HG03460 (cell line): Measurements from ENCODE around the gene TBC1D3H.
"Not testable (repeated sequence)": the region's sequence is repeated elsewhere in the genome, so short reads cannot be mapped to it uniquely, and the experiment has no call there.

Source experiments
- ATAC-seq: cut with Tn5 transposase; IDR thresholded peaks from one replicate; pipeline ENCODE4 v1.9.1; 2021; ENCODE audit not compliant: unreplicated experiment

TBC1D3H gene

DNA sequence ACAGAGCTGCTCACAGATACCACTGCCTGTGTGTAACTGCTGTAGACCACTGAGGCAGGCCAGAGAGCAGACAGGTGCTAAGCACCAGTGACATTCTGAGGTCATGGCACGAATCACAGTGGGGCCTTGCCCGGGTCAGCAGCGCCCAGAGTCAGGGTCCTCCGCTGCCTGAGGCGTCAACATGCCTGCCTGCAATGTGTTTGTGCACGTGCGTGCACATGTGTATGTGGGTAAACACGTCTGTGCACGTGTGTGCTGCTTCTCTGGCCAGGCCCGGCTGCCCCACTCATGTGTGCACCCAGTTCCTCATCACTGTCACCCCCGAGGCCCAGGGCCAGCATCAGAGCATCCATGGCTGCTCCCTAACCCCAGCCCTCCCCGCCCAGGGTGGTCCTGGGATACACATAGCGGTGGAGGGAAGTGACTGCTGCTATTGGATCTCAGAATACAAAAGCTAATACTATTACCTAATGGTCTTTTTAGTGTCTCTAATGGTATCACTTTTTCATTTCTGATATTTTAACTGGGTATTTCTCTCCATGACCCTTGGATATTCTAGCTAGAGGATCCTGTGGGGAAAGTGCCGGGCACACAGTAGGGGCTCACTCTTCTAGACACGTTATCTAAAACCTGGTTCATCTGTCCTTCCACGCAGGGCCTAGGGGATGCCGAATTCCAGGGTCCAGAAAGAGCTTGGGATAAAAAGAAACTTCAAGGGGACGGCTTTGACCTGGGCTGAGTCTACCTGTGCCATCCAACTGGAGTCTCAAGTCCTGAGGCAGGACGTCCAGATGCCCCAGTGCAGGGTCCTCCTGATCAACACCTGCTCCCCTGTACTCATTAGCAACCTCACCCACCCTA is at the start of gene TBC1D3H:
TSS of gene TBC1D3H (minus strand) at position 51 of the 861 bp plus-strand sequence. CDS start 1,540 bp downstream, outside the sequence.
- not testable (repeated sequence) for ATAC-seq

DNA sequence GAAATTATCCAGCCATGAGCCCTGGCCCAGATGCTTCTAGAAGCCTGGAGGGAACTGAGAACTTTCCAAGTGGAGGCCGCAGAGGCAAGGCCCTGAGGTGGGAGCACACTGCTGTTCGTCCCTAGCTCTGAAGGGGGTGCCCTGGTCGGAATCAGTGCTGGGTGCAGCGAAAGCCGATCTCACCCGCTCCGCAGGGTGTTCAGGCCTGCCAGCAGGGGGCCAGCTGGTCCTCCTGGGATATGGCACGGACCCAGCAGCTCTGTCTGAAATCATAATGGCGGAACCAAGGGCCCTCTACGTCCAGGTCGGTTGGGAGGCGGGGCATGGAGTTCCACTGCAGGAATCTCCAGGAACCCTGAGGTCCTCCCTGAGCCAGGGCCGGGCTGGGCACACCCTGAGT is 40.7 kb upstream of the TBC1D3H start:
- not testable (repeated sequence) for ATAC-seq

- not testable (repeated sequence) for ATAC-seq
Observed at GRCh38 chr17:36415180-36415941, 27.1 kb upstream of the TBC1D3H start.

- not testable (repeated sequence) for ATAC-seq
Observed at GRCh38 chr17:36390943-36391645, 2.9 kb upstream of the TBC1D3H start.

DNA sequence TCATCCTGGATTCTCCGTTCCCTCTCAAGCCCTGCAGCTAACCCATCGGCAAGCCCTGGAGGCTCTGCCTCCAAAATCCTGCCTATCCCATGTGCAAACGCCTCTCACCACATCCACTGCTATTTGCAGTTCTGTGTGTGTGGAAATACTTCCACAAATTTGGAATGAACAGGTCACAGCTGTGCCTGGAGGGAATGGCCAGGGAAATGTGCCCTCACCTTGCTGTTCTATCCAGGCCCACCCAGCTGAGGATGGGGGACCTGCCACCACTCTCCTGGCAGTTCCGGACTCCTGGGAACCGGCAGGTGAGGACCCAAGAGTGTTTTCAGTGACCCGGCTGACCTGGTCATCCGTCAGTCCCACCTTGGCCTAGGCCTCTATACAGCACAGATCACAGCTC is 12.3 kb downstream of the TBC1D3H start:
- not testable (repeated sequence) for ATAC-seq

- not testable (repeated sequence) for ATAC-seq
Observed at GRCh38 chr17:36362496-36362895, 25.7 kb downstream of the TBC1D3H start.
